NCI-H748 (cell line): ENCODE measurements around the gene GMPPB.
"Not testable (repeated sequence)": the region's sequence is repeated elsewhere in the genome, so short reads cannot be mapped to it uniquely, and the experiment has no call there.

ENCODE experiments used
- DNase-seq: peaks from one replicate; lab custom pipeline; 2025; ENCODE audit not compliant: unreplicated experiment; lab: John Stamatoyannopoulos, UW

GMPPB gene

GRCh38 chr3:49714728-49715550 is 8.8 kb downstream of the GMPPB start:
- DNase-seq, result no peak

GRCh38 chr3:49713336-49714105 is 10.2 kb downstream of the GMPPB start:
- DNase-seq, result no peak

GRCh38 chr3:49712631-49713317 is 11.0 kb downstream of the GMPPB start:
- no peak for DNase-seq

- no peak for DNase-seq
These were observed 11.6 kb downstream of the GMPPB start for GRCh38 chr3:49712166-49712565.

- no peak for DNase-seq
These were observed 12.3 kb downstream of the GMPPB start for GRCh38 chr3:49711489-49711888.

- no peak for DNase-seq
These were observed 13.9 kb downstream of the GMPPB start for GRCh38 chr3:49709852-49710251.

- DNase-seq, result no peak
These were observed 16.7 kb downstream of the GMPPB start for GRCh38 chr3:49707113-49707480.

- DNase-seq, result no peak
These were observed 17.2 kb downstream of the GMPPB start for GRCh38 chr3:49706456-49707112.

- DNase-seq, result no peak
These were observed 18.3 kb downstream of the GMPPB start for GRCh38 chr3:49705390-49705960.

- DNase-seq, result no peak
These were observed 19.1 kb downstream of the GMPPB start for GRCh38 chr3:49704629-49705028.

GRCh38 chr3:49703956-49704355 is 19.8 kb downstream of the GMPPB start:
- no peak for DNase-seq

GRCh38 chr3:49703443-49703927 is 20.3 kb downstream of the GMPPB start:
- peak; percentile 49 for DNase-seq

- no peak for DNase-seq
These were observed 21.1 kb downstream of the GMPPB start for GRCh38 chr3:49702672-49703071.

GRCh38 chr3:49701388-49702077 is 22.2 kb downstream of the GMPPB start:
- no peak for DNase-seq

GRCh38 chr3:49700453-49701128 is 23.2 kb downstream of the GMPPB start:
- DNase-seq, result no peak

GRCh38 chr3:49700014-49700413 is 23.7 kb downstream of the GMPPB start:
- DNase-seq, result no peak

- no peak for DNase-seq
These were observed 24.3 kb downstream of the GMPPB start for GRCh38 chr3:49699281-49699979.

GRCh38 chr3:49695350-49696015 is 28.3 kb downstream of the GMPPB start:
- DNase-seq, result not testable (repeated sequence)
